Sigmoid colon (tissue), 4 donors: ENCODE data around the gene TJAP1.

Source experiments
- EP300 ChIP-seq, 4 donors: sonication (generic); formaldehyde crosslinking; IDR thresholded peaks; one replicate each; pipeline ENCODE4 v1.6.1; 2017; ENCODE audit warnings: antibody characterized with exemption in 4 of 4
- POLR2A ChIP-seq, 2 donors: fragments of 450-650 bp; IDR thresholded peaks; one replicate each; pipeline ENCODE4 v1.6.1; 2016; ENCODE audit warnings: antibody characterized with exemption in 2 of 2, mild to moderate bottlenecking in 2 of 2, moderate library complexity in 2 of 2
- POLR2AphosphoS5 ChIP-seq, 4 donors: sonication (generic); formaldehyde crosslinking; IDR thresholded peaks; one replicate each; pipeline ENCODE4 v1.6.1; 2017; ENCODE audit warnings: antibody characterized with exemption in 4 of 4
- TF ChIP-seq, protein P1 (sequence below), 4 experiments: fragments of 450-650 bp in 3 of 4; fragments of 200-600 bp in 1 of 4; IDR thresholded peaks; one replicate each; pipeline ENCODE4 v1.5.1; 2016 to 2019; ENCODE audit warnings: antibody characterized with exemption in 4 of 4, mild to moderate bottlenecking in 3 of 4, moderate library complexity in 2 of 4

DNA sequence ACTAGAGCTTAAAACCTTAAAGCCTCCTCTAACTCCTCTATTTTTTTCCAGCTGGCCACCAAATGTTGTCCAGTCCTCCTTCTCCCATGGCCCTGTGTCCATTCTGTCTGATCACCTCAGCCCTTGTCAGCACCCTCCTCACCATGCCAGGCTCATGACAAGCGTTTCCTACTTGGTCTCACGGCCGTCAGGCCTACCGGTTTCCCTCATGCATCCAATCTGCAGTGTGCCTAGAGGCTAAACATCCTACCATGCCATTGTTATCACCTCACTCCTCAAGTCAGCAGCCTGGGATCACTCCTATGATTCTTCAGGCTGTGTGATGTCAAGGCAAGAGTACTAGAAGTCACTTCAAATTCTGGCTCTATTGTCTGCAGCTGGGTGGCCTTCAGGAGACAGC, 9.6 kb upstream of the TJAP1 start:
- TF ChIP-seq, protein P1, sequence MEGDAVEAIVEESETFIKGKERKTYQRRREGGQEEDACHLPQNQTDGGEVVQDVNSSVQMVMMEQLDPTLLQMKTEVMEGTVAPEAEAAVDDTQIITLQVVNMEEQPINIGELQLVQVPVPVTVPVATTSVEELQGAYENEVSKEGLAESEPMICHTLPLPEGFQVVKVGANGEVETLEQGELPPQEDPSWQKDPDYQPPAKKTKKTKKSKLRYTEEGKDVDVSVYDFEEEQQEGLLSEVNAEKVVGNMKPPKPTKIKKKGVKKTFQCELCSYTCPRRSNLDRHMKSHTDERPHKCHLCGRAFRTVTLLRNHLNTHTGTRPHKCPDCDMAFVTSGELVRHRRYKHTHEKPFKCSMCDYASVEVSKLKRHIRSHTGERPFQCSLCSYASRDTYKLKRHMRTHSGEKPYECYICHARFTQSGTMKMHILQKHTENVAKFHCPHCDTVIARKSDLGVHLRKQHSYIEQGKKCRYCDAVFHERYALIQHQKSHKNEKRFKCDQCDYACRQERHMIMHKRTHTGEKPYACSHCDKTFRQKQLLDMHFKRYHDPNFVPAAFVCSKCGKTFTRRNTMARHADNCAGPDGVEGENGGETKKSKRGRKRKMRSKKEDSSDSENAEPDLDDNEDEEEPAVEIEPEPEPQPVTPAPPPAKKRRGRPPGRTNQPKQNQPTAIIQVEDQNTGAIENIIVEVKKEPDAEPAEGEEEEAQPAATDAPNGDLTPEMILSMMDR (IDR thresholded peaks at IDR 0.05): no peak
- TF ChIP-seq POLR2A (IDR thresholded peaks at IDR 0.05) (no peak), POLR2AphosphoS5 (IDR thresholded peaks at IDR 0.05) (no peak), EP300 (IDR thresholded peaks at IDR 0.05) (no peak)
